Measurements from ENCODE around the gene CFAP119.

Gene CFAP119

GRCh38 chr16:30711712-30712111 lies 50.1 kb downstream of the CFAP119 start:
- DNase-seq (ENCODE audit: low read depth in 2 of 2, low spot score in 1 of 2) = no peak

DNA sequence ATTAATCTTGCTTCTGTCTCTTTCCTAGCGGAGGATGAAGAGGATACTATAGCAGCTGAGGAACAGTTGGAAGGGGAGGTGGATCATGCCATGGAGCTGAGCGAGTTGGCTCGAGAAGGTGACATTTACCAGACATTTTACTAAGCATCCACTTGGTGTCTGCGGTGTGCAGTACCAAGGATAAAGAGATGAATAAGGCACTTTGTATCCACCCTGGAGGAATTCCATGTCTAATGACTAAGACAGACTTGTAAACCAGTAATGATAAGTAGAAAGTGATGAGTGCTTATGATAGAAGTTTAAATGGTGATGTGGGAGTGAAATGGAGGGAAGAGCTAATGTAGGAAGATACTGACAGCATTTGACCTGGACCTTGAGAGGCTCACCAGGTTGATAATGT lies 50.9 kb downstream of the CFAP119 start:
- DNase-seq (ENCODE audit: low read depth in 2 of 2, low spot score in 1 of 2) = no peak
